NAMALWA (cell line): ENCODE results near the gene LRP8.
"Not testable (repeated sequence)": the region's sequence is repeated elsewhere in the genome, so short reads cannot be mapped to it uniquely, and the experiment has no call there.

Experiments
- DNase-seq: peaks from one replicate; pipeline ENCODE4 v3.0.0-alpha.2; 2015; ENCODE audit warnings: low spot score

LRP8 gene

DNA sequence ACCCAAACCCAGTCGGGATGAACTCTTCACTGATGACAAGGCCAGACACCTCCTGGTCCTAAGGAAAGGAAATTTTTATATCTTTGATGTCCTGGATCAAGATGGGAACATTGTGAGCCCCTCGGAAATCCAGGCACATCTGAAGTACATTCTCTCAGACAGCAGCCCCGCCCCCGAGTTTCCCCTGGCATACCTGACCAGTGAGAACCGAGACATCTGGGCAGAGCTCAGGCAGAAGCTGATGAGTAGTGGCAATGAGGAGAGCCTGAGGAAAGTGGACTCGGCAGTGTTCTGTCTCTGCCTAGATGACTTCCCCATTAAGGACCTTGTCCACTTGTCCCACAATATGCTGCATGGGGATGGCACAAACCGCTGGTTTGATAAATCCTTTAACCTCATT is 117.5 kb downstream of the LRP8 start:
- DNase-seq, result no peak

DNA sequence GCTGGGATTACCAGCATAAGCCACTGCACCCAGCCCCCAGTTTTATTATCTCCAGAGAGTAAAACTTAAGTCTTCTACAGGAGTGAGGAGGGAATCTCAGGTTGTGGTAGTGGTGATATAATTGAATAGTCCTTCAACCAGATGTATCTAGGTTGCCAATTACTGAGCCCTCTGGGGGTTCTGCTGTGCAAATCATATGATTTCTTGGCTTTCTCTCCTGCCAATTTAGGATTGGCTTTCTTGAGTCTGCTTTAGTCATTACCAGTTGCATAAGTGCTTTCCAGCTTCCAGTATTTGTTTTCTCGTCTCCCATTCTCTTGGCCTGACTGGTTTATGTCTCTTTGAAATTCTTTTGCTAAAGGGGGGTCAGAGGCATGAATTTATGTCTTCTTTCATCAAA is 120.1 kb downstream of the LRP8 start:
- no peak for DNase-seq

DNA sequence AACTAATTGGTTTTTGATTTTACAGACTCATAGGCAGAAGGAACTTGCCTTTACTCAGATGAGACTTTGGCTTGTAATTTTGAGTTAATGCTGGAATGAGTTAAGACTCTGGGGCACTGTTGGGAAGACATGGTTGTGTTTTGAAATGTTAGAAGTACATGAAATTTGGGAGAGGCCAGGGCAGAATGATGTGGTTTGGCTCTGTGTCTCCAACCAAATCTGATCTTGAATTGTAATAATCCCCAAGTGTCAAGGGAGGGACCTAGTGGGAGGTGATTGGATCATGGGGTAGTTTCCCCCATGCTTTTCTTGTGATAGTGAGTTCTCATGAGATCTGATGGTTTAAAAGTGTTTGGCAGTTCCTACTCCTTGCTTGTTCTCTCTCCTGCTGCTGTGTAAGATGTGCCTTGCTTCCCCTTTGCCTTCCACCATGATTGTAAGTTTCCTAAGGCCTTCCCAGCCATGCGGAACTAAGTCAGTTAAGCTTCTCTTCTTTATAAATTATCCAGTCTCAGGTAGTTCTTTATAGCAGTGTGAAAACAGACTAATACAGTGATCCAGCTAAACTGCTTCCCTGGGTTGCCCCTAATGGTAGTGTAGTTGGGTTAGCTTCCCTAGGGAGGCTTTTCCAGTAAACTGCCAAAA is 121.0 kb downstream of the LRP8 start:
- DNase-seq, result no peak

DNA sequence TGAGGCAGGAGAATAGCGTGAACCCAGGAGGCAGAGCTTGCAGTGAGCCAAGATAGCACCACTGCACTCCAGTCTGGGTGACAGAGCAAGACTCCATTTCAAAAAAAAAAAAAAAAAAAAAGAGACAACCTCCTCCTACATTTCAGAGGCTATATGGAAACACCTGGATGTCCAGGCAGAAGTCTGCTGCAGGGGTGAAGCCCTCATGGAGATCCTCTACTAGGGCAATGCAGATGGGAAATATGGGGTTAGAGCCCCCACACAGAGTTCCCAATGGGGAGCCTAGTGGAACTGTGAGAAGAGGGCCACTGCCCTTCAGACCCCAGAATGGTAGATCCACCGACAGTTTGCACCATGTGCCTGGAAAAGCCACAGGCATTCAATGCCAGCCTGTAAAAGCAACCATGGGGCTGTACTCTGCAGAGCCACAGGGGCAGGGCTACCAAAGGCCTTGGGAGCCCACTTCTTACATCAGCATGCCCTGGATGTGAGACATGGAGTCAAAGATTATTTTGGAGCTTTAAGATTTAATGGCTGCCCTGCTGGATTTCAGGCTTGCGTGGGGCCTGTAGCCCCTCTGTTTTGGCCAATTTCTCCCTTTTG is 121.7 kb downstream of the LRP8 start:
- peak; percentile 35 for DNase-seq

DNA sequence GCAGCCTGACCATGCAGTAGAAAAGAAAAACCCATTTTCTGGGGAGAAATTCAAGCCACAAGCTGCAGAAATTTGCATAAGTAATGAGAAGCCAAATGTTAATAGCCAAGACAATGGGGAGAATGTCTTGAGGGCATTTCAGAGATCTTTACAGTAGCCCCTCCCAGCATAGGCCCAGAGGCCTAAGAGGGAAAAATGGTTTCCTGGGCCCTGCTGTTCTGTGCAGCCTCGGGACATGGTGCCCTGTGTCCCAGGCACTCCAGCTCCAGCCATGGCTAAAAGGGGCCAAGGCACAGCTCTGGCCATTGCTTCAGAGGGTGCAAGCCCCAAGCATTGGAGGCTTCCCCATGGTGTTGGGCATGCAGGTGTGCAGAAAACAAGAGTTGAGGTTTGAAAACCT is 122.4 kb downstream of the LRP8 start:
- not testable (repeated sequence) for DNase-seq

DNA sequence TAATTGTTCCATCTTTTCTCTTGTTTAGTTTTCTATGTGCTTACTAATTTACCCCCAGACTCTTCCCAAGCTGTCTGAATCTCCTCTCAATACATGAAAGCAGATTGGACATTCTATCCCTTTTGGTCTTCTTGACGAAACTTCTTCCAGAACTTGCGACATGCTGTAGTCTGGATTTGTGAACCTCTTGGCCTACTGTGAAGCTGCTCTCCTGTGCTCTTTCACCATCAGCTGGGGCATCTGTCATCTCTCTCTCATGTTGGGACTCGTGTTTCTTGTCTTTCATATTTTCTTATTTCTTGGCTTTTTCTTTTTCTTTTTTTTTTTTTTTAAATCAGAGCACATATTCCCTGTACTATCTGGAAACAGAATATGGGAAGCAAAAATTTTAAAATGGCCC is 124.4 kb downstream of the LRP8 start:
- no peak for DNase-seq

DNA sequence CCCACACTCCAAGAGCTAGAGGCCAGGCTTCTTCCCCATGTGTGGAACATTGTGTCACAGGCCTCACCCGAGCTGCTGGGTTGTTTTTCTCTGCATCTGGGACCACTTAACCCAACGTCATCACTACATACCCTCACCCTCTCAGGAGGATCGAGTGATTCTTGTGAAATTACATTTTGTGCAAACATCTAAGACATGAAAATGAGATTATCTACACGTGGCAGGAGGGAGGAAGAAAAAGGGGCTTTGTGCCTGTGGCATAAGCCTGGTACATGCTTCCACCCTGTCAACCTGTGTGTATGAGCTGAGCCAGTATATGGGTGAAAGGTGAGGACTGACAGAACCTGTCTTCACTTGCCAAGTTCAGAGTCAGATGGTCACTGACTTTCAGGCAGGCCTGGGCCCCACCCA is 129.6 kb downstream of the LRP8 start:
- no peak for DNase-seq

DNA sequence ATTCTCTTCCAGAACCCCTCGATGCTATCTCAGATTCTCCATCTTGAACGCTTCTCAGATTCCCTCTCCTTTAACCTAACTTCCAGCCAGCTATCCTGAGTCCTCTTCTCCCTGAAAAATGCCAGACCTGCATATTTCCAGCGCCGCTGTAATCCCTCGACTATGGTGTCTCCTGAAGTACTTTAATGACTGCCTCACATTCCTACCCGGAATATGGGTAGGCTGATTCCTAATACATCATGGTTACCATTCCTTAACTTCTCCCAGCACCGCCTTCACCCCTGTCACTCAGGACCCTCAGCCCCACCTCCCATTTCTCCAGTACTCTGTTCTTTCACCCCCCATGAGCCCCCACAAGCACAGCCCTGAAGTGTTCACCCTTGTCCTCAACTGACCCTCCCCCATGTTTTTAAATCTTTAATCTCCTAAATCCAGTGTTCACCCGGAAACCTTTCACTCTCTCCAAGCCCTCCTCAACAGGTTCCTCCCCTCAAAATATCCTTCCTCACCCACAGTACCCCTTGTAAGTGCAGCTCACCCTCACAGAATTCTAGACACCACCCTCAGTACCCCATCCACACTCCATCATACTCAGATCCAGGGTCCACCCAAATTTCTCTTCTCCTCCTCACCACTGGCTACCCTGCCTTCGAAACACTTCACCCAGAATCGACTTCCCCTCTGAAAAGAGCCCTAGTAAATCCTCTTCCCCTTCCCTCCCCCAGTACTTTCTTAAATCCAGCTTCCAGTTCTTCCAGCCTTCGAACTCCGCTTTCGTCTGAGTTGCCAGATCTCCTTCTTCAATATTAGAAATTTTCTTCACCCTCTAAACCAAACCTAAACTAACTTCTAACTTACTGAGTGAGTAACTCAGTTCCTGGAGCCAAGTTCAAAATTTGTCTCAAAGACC is 130.3 kb downstream of the LRP8 start:
- no peak for DNase-seq

DNA sequence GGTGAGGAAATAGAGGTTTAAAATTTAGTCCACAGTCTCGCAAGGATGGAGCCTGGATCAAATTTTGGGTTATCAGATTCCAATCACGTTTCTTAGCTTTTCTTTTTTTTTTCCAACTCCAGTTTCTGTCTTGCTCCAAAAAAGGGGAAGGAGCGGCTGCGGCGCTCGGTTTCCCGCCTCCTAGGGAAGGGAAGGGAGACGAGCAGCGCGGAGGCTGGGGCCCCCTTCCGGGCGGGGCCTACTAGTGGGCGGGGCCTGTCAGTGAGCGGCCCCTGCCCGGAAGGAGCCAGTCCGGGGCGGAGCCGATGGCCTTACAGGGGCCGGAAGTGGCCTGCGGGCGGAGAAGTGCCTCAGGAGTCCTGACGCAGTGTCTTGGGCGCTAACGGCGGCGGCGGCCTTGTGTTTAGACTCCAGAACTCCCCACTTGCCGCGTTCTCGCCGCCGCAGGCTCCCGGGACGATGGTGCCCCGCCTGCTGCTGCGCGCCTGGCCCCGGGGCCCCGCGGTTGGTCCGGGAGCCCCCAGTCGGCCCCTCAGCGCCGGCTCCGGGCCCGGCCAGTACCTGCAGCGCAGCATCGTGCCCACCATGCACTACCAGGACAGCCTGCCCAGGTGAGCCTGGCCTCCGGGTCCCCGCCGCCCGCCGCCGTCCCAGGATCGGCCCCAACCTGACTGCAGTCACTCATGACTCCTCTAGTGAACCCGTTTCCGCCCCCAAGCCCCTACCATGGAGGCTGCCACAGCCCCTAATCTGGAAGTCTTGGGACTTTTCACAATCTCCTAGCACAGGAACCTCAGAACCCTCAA is 131.2 kb downstream of the LRP8 start, which contains the start of gene CPT2:
Gene CPT2 (plus strand): TSS at position 340 of the 806 bp plus-strand sequence. CDS start 120 bp downstream, at position 460.
- peak; percentile 92 for DNase-seq

DNA sequence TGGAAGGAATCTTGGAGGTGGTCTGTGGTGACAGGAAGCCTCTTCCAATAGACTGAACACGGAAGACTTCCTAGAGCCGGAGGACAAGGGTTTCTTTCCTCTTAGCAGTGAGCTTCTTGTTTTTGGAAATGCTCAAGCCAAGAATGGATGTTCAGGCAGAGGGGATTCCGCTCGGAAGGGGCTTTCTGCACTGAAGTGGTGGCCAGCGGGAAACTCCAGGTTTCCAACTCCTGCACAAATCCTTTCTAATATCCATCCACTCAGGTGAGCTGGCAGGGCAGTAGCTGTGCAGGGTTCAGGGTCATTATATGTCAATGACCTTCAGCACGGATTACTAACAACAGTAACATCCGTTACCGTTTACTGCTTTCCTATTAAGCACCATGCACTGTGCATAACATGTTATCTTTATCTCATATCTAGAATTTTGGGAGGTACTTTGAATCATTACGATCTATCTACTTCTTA is 131.8 kb downstream of the LRP8 start:
- no peak for DNase-seq

DNA sequence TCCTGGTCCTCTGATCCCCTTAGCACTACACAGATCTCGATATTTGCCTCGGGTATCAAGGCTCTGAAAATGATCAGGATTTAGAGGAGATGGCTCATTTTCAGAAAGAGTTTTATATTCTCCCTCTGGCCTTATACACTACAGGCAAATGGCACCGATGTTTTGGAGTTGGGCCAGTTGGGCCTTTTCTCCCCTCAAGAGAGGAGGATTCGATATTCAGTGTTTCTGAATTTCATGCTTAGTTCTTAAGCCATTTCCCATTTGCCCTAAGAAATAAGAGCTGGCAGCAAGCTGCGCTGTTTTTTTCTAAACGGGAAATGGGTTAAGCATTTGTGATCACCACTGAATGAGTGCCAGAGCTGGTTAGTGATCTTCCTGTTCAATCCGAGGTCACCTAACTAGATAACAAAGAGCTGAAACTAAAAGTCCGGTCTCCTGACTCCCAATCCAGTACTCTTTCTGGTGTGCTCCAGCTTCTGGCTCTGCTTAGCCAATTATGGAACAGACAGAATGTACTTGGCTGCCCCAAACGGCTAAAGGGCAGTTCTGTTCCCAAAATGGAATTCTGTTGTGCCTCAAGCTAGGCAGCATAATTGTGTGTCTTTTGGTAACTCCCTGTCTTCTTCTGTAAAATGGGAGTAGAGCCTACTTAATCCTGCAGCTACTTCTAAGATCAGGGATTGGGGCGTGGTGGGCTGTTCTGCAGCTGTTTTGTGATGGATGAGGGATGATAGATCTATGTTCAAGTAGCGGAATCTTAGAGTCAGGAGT is 132.4 kb downstream of the LRP8 start:
- no peak for DNase-seq
